ENCODE results near the gene SAMD10.

DNA sequence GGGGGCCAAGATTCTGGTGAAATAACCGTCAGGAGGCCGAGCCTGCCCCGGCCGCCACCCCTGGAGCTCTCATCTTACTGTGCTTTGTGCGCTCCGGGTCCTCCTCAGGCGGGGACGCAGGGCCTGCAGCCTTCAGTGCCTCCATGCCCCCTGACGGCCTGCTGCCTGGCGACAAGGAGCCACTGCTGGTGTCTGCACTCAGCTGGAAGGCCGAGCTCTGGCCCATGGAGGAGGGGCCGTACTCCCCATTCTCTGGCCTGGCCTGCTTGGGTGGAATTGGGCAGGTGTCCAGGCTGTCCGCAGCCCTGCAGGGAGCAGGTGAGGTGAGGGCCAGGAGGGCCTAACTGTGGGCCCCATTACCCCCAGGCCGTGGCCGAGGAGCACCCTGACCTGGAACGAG lies 15.0 kb downstream of the SAMD10 start:
- TF ChIP-seq, protein P1, sequence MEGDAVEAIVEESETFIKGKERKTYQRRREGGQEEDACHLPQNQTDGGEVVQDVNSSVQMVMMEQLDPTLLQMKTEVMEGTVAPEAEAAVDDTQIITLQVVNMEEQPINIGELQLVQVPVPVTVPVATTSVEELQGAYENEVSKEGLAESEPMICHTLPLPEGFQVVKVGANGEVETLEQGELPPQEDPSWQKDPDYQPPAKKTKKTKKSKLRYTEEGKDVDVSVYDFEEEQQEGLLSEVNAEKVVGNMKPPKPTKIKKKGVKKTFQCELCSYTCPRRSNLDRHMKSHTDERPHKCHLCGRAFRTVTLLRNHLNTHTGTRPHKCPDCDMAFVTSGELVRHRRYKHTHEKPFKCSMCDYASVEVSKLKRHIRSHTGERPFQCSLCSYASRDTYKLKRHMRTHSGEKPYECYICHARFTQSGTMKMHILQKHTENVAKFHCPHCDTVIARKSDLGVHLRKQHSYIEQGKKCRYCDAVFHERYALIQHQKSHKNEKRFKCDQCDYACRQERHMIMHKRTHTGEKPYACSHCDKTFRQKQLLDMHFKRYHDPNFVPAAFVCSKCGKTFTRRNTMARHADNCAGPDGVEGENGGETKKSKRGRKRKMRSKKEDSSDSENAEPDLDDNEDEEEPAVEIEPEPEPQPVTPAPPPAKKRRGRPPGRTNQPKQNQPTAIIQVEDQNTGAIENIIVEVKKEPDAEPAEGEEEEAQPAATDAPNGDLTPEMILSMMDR (tag by site-specific recombination; IDR thresholded peaks at IDR 0.05) = no peak
- no peak for TF ChIP-seq ZNF510 (tag by site-specific recombination; IDR thresholded peaks at IDR 0.05; ENCODE audit: insufficient replicate concordance)
- no peak for TF ChIP-seq YY1 (tag by site-specific recombination; IDR thresholded peaks at IDR 0.05)
- no peak for TF ChIP-seq KLF7 (tag by site-specific recombination; IDR thresholded peaks at IDR 0.05; ENCODE audit: borderline replicate concordance)
- no peak for TF ChIP-seq ZNF580 (tag by site-specific recombination; IDR thresholded peaks at IDR 0.05)
- TF ChIP-seq, protein P2, sequence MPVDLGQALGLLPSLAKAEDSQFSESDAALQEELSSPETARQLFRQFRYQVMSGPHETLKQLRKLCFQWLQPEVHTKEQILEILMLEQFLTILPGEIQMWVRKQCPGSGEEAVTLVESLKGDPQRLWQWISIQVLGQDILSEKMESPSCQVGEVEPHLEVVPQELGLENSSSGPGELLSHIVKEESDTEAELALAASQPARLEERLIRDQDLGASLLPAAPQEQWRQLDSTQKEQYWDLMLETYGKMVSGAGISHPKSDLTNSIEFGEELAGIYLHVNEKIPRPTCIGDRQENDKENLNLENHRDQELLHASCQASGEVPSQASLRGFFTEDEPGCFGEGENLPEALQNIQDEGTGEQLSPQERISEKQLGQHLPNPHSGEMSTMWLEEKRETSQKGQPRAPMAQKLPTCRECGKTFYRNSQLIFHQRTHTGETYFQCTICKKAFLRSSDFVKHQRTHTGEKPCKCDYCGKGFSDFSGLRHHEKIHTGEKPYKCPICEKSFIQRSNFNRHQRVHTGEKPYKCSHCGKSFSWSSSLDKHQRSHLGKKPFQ (tag by site-specific recombination; IDR thresholded peaks at IDR 0.05) = no peak
- TF ChIP-seq, protein P3, sequence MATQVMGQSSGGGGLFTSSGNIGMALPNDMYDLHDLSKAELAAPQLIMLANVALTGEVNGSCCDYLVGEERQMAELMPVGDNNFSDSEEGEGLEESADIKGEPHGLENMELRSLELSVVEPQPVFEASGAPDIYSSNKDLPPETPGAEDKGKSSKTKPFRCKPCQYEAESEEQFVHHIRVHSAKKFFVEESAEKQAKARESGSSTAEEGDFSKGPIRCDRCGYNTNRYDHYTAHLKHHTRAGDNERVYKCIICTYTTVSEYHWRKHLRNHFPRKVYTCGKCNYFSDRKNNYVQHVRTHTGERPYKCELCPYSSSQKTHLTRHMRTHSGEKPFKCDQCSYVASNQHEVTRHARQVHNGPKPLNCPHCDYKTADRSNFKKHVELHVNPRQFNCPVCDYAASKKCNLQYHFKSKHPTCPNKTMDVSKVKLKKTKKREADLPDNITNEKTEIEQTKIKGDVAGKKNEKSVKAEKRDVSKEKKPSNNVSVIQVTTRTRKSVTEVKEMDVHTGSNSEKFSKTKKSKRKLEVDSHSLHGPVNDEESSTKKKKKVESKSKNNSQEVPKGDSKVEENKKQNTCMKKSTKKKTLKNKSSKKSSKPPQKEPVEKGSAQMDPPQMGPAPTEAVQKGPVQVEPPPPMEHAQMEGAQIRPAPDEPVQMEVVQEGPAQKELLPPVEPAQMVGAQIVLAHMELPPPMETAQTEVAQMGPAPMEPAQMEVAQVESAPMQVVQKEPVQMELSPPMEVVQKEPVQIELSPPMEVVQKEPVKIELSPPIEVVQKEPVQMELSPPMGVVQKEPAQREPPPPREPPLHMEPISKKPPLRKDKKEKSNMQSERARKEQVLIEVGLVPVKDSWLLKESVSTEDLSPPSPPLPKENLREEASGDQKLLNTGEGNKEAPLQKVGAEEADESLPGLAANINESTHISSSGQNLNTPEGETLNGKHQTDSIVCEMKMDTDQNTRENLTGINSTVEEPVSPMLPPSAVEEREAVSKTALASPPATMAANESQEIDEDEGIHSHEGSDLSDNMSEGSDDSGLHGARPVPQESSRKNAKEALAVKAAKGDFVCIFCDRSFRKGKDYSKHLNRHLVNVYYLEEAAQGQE (tag by site-specific recombination; IDR thresholded peaks at IDR 0.05) = no peak
